ENCODE measurements around the gene CMTM1. TPM values are rescaled to one million over a fixed set of nuclear protein-coding genes. Genes with fewer than 3 reads are reported as not detected.

CMTM1 gene
- total RNA-seq, 1 donor from 2014 or later: 5.0 TPM

DNA sequence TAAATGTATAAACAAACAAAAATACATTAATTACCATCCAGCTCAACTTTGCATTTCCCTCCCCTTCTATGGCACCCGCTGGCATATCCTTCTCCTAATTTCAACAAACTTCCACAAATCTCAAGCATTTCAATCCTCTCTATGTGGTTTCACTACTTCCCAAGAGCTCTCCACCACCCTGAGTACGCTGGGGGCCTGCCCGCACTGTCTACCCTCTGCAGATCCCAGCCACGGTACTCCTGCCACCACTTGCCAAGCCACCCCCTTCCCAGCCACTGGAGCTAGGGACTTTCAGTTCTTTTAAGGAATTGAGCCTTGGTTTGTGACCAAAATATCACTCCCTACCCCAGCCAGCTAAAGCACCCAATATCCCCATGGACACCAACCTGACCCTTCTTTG is 18.2 kb upstream of the CMTM1 start:
- H3K4me3 ChIP-seq (ENCODE audit: low read depth, low read length): no peak overlapping the region
- TF ChIP-seq, protein P1, sequence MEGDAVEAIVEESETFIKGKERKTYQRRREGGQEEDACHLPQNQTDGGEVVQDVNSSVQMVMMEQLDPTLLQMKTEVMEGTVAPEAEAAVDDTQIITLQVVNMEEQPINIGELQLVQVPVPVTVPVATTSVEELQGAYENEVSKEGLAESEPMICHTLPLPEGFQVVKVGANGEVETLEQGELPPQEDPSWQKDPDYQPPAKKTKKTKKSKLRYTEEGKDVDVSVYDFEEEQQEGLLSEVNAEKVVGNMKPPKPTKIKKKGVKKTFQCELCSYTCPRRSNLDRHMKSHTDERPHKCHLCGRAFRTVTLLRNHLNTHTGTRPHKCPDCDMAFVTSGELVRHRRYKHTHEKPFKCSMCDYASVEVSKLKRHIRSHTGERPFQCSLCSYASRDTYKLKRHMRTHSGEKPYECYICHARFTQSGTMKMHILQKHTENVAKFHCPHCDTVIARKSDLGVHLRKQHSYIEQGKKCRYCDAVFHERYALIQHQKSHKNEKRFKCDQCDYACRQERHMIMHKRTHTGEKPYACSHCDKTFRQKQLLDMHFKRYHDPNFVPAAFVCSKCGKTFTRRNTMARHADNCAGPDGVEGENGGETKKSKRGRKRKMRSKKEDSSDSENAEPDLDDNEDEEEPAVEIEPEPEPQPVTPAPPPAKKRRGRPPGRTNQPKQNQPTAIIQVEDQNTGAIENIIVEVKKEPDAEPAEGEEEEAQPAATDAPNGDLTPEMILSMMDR (conservative IDR thresholded peaks at IDR 0.05; ENCODE audit: low read depth, low read length): no peak
- no peak for DNase-seq (ENCODE audit: low read depth)

DNA sequence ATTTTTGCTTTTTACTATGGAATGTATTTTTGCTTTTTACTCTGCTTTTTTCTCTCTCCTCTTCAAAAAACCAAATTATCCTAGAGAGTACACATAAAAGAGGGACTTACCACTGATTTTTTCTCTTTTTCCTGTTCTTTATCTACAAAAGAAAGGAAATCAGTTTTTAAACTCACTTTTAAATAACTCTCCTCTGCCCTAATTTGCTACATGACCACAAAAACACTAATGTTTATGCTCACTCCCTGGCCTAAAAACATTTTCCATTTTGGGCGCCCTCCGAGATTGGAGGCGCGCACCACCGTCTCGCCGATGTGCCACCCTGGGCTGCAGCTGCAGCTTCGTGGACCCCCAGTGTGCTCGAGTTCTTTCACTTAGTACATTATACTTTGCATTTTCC is 17.4 kb upstream of the CMTM1 start:
- DNase-seq (ENCODE audit: low read depth): no peak
- peak overlapping the region; percentile 84 for H3K4me3 ChIP-seq (ENCODE audit: low read depth, low read length)
- TF ChIP-seq, protein P1 (conservative IDR thresholded peaks at IDR 0.05; ENCODE audit: low read depth, low read length): no peak

DNA sequence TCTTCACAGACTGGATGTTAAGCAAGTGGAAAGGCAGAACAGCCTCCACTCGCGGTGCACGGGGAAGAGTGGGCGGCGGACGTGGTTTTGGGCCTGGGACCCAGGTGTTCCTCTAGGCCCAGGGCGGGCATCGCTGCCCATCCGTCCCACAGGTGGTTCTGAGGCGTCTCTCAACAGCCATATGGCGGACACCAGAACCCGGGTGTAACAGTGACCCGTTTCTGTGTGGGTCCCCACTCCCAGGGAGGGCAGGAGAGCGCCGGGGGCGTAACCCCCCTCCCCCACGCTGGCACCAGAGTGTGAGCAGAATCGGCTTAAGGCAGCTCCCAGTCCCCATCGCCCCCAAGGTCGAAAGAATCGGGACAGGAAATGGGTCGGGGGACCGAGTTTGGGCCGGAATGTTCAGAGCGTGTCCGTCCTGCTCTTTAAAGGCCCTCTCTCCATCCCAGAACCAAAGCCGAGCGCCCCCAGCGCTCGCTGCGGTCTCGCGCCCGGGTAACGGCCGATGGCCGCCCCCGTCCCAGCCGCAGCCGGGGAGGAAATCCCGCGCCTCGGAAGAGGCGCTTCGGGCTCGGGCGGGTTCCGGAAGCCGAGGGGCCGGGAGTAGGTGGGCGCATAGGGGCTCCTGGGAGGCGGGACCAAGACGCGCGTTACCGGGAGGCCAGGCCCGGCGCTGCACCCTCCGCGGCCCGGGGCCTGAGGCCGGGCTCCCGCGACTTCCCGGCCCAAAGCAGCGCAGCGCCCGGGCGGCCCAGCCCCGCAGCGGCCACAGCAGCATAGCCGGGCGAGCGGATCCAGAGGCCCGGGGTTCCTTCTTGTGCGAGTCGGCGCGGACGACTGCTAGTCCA is 16.7 kb upstream of the CMTM1 start, which contains the start of gene TK2:
TK2 (minus strand) TSS at position 839 of the 848 bp plus-strand sequence; CDS start at position 778, 61 bp downstream.
- TF ChIP-seq, protein P1 (conservative IDR thresholded peaks at IDR 0.05; ENCODE audit: low read depth, low read length): peak; percentile 30
- DNase-seq (ENCODE audit: low read depth): no peak

DNA sequence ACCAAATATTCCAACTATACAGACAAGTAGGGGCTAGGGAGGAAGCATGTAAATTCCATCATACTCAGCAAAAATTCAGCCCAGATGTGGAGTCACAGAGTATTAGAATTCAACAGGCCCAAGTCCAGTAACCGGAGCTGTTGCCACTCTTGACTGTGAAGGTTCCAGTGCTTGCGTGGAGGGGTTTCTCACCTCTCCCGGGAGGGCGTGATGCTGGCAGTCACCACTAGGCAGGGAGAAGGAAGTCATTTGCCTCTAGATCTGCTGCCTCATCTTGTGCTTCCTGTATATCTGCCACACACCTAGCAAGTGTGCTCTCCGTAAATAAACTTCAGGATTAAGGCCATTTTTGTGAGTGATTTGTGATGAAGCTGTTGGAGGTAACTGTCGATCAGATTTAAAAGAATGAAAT is 14.9 kb upstream of the CMTM1 start:
- DNase-seq (ENCODE audit: low read depth): no peak
- TF ChIP-seq, protein P1 (conservative IDR thresholded peaks at IDR 0.05; ENCODE audit: low read depth, low read length): peak; percentile 44
- no peak overlapping the region for H3K4me3 ChIP-seq (ENCODE audit: low read depth, low read length)

More for the DNA sequence above, 16.7 kb upstream of the CMTM1 start, which contains the start of gene TK2:
- peak within 1 kb of the TSS; percentile 84 for H3K4me3 ChIP-seq (ENCODE audit: low read depth, low read length)

DNA sequence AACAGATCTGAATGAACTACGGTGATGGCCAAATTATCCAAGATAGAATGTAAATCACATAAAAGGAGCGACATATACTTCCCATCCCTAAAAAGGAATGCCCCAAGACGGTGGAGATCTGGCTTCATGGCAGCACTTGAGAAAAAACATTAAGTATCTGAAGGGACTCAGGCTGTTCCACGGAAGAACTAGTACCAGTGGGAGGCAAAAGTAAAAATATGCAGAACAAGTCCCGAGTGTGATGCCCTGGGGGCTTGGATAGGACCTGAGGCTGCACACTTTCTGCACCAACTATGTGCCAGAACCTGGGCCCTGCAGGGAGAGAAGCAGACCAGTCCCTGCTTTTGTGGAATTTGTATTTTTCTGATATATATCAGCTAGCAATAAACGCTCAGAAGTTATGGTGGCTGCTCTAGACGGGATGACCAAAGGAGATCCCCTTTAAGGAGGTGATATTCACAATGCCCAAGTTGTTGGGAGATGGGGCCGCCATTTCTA is 14.4 kb upstream of the CMTM1 start:
- TF ChIP-seq, protein P1 (conservative IDR thresholded peaks at IDR 0.05; ENCODE audit: low read depth, low read length): no peak
- no peak for DNase-seq (ENCODE audit: low read depth)
- H3K4me3 ChIP-seq (ENCODE audit: low read depth, low read length): peak overlapping the region; percentile 70

DNA sequence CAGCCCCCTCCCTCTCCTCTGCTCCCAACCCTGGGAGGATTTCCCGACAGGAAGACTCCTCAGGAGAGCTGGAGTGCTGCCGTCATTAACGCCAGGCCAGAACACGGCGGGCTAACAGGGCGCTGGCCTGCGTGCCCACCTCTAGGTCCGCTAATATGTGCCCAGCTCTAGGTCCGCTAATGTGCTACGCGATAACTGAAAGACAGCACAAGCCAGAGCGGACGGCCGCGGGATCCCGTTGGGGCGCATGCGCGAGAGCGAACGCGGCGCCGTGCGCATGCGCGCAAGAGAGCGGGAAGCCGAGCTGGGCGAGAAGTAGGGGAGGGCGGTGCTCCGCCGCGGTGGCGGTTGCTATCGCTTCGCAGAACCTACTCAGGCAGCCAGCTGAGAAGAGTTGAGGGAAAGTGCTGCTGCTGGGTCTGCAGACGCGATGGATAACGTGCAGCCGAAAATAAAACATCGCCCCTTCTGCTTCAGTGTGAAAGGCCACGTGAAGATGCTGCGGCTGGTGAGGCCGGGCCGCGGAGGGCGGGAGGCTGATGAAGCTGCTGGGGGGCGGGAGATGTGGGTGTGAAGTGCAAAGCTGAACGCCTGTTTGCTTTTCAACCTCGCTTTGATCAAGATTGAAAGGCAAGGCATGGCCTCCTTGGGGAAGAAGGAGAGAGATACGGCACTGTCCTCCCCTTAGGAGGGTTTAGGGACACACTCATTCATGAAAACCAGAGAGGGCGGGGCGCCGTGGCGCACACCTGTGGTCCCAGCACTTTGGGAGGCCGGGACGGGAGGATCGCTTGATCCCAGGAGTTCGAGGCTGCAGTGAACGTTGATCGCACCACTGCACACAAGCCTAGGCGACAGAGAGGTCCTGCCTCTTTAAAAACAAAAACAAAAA is 13.7 kb upstream of the CMTM1 start, which contains the start of gene CKLF:
CKLF (plus strand) TSS at position 291 of the 892 bp plus-strand sequence; CDS start at position 431, 140 bp downstream.
- TF ChIP-seq, protein P1 (conservative IDR thresholded peaks at IDR 0.05; ENCODE audit: low read depth, low read length): no peak
- H3K4me3 ChIP-seq (ENCODE audit: low read depth, low read length): peak within 1 kb of the TSS; percentile 70
- DNase-seq (ENCODE audit: low read depth): no peak
